Prostate gland (tissue), 2 donors: Measurements from ENCODE around the gene WDFY4.

ENCODE experiments used
- CTCF ChIP-seq, 4 experiments: fragments of 200-600 bp in 2 of 4; fragments of 450-650 bp in 2 of 4; sonication (generic) in 2 of 4; IDR thresholded peaks; 1 replicate in 3 of 4; 2 replicates in 1 of 4; pipeline ENCODE4 v1.5.1; 2016 to 2019; ENCODE audit warnings: antibody characterized with exemption in 4 of 4, mild to moderate bottlenecking in 2 of 4, moderate library complexity in 2 of 4
- POLR2A ChIP-seq: fragments of 450-650 bp; IDR thresholded peaks from one replicate; pipeline ENCODE4 v1.6.1; 2016; ENCODE audit warnings: antibody characterized with exemption, mild to moderate bottlenecking

GRCh38 chr10:48924988-48925387 lies 240.3 kb downstream of the WDFY4 start:
- TF ChIP-seq POLR2A (no peak), CTCF (IDR thresholded peaks at IDR 0.05) (no peak)
